ENCODE results near the gene NDOR1. TPM values are rescaled to one million over a fixed set of nuclear protein-coding genes. Genes with fewer than 3 reads are reported as not detected.

Gene NDOR1
- total RNA-seq, 1 experiment from 2014 or later: 23.8 TPM

GRCh38 chr9:137167747-137168572 lies 37.5 kb upstream of the NDOR1 start:
- DNase-seq (ENCODE audit: low spot score): no peak

DNA sequence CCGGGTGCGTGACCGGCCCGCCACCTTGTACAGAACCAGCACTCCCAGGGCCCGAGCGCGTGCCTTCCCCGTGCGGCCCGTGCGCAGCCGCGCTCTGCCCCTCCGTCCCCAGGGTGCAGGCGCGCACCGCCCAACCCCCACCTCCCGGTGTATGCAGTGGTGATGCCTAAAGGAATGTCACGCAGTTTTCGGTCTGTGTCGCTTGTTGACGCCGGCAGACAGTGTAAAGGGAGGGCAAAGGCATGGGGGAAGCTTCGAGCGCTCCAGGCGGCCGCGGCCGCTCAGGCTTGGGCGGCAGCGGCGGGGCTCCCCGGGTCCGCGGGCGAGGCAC lies 37.0 kb upstream of the NDOR1 start:
- no peak for DNase-seq (ENCODE audit: low spot score)

DNA sequence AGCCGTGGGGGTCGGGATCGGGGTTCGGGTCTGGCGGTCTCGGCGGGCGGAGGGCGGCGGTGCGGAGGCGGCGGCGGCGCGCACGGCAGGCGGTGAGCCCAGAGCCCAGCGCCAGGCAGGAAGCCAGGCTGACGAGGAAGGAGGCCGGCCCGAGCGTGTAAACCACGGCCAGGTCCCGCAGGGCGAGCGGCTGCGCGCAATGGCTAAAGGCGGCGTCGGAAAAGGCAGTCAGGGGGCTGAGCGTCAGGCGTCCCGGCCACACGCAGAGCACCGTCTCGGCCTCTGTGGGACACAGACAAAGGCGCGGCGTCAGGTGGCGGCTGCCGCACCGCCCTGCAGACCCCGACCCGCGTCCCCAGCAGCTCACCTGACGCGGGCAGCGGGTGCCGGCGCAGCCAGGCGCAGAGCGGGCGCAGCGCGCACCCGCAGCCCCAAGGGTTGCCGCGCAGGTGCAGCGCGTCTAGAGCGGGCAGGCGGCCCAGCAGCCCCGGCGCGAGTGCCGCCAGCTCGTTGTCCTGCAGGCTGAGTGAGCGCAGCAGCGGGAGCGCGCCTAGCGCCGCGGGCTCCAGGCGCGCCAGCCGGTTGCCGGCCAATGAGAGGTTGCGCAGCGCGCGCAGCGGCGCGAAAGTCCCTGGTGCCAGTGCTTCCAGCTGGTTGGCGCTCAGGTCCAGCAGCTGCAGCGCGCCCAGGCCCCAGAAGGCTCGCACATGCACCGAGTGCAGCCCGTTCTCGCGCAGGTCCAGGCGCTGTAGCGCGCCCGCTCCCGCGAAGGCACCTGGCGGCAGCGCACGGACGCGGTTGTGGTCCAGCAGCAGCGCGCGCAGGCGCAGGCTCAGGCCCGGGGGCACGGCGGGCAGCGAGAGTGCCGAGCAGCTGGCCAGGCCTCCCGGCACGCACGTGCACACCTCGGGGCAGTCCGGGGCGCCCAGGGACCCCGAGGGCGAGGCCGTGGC lies 36.3 kb upstream of the NDOR1 start:
- peak; percentile 50 for DNase-seq (ENCODE audit: low spot score)

GRCh38 chr9:137169896-137170358 lies 35.6 kb upstream of the NDOR1 start, which contains the start of gene LRRC26:
TSS of gene LRRC26 (minus strand) at chr9:137170051. CDS start at chr9:137169943, 108 bp downstream.
- DNase-seq (ENCODE audit: low spot score): no peak

DNA sequence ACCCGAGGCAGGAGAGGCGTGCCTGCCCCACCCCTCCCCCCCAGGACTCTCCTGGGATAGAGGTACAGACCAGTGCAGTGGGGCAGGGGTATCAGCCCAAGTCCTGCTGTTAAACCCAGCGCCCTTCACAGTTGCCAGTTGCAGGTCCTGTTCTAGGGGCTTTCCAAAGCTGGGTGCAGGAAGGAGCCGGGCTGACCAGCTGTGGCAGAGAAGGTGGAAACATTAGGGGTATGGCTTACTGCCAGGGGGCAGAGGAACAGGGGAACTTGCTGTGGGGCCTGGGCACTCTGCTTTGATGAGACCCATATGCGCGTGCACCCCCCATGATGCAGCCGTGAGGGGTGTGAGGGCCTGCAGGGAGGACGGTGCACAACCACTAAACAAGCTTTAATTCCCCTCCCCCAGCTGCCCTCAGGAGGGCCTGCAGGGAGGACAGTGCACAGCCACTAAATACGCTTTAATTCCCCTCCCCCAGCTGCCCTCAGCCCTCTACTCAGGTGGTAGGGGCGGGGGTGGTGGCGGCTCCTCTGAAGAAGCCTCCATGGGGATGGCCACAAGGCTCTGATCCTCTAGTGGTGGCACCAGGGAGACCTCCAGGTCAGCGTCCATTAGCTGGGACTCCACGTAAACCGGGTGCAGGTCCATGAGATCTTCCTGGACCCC lies 34.9 kb upstream of the NDOR1 start:
- DNase-seq (ENCODE audit: low spot score): no peak

- no peak for DNase-seq (ENCODE audit: low spot score)
These were observed 34.2 kb upstream of the NDOR1 start for GRCh38 chr9:137171149-137171900.

DNA sequence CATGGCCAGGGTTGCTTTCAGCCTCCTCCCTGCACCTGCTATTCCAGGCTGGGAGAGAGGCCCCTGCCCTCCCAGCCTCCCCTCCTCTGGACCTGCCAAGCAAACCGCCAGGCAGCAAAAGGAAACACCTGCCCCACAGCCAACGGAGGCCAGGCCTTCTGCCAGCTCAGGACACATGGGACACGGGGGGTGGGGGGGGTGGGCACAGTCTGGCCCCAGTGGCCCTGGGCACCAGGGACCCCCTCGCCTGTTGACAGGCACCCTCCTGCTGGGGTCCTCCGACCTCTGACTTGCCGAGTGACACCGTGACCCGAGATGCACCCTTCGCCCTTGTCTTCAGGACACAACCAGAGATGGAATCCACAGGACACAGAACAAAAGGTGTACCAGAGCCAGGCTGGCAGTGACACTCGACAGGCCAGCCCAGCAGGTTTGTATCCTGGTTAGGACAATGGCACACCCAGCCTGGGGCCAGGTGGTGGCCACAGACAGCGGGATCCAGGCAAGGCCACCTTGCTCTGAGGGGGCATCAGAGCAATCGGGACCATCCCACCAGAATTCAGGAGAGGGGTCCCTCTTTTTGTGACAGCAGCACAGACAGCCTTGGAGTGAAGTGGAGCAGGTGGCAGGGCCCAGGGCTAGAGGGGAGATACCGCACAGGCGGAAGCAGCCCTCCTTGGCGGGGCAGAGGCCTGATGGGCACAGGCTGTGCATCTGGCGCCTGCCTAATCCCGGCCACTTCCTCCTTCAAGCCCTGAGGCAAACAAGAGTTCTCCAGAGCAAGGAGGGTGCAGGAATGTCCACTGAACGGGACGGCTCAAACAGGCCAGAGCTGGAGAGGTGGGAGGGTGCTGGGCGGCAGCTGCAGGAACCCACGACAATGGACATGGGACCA lies 32.4 kb upstream of the NDOR1 start:
- DNase-seq (ENCODE audit: low spot score): no peak

GRCh38 chr9:137173796-137174664 lies 31.5 kb upstream of the NDOR1 start:
- DNase-seq (ENCODE audit: low spot score): no peak

GRCh38 chr9:137174722-137175293 lies 30.7 kb upstream of the NDOR1 start:
- no peak for DNase-seq (ENCODE audit: low spot score)

- DNase-seq (ENCODE audit: low spot score): no peak
These were observed 30.0 kb upstream of the NDOR1 start for GRCh38 chr9:137175345-137175961.

DNA sequence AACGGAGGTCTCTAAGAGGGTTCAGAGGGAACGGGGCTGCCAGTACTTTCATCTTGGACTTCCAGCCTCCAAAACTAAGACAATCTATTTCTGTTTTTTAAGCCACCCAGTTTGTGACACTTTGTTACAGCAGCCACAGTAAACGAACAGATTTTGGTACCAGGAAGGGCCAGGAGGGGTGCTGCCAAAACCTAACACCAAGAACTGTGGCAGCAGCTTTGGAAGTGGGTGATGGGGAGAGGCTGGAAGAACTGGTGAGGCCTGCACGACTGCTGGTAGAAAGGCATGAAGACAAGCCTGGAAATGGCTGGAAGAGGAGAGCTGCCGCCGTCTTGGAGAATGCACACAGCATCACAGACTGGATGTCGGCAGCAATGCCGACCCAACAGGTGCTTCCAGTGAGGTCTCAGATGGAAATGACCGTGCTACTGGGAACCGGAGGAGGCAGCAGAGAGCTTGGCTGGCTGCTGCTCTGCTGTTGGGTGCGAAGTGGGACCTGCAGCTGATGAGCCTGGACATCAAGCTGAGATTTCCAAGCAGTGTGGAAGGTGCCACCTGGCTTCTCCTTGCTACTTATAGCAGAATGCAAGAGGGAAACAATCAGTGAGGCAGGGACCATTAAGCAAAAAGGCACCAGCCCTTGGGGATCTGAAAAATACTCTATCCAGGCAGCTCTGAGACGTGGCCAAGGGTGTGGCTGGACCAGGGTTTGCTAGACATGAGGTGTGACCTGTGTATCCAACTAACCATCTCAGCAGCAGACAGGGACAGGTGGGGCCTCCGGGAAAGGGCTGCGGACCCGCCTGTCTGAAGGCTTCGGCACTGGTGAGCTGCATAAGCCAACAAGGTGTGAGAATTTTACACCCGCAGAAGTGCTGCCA lies 29.0 kb upstream of the NDOR1 start:
- no peak for DNase-seq (ENCODE audit: low spot score)

DNA sequence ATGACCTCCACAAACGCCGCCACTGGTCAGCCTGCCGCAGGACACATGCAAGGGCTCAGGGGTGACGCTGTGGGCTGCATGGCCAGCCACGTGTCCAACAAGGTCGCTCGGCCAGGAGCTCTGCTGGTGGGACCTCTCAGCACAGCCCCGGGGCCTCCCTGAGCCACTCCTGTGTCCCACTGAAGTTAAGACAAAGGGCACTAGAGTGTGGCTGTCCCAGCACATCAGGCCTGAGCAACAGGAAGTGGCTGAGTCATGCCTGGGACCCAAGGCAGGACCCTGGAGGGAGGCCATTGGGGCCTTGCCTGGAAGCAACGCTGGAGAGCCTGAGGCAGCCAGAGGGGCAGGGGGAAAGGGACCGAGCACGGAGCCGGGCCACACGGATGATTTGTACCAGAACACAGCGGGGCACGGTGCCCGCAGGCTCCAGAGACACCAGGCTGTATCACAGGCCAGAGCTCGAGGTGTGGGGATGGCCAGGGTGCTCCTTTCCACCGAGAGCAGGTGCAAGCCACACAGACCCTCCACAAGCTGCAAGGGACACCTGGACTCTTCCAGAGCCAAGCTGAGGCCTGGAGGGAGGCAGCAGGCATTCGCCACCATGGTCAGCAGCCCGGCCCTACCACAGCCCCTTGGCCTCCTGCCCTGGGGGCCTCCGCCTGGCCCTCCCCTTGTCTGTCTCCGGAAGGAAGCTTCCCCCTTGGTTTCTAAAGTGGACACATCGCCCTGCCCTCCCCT lies 27.1 kb upstream of the NDOR1 start:
- peak; percentile 61 for DNase-seq (ENCODE audit: low spot score)

DNA sequence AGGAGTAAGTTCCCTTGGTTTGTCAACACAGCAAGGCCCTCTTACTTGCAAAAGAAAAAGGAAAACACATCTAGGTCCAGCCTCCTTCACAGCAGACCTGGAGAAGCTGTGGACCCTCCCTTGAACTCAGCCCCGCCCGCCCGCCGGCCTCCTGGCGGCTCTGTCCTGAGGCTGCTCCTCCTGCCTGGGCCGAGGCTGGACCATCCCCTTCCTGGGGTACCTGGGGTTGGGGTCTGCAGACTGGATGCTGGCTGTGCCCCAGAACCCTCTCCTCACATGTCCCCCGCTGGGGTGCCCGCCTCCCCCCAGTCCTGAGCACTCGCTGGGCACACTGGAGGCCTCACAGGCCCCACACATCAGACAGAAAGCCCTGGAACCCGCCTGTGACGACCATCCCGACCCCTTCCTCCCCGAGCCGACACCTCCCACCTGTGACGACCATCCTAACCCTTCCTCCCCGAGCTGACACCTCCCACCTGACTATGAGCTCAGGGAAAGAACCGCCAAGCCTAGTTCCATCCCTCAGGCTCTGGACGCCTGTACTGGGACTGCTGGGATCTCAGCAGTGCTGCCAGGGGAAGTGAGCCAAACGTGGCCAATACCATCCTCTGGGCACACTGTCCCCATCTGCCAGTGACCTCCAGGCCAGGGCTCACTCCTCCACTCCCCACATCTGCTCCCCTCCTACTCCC lies 26.4 kb upstream of the NDOR1 start:
- no peak for DNase-seq (ENCODE audit: low spot score)

DNA sequence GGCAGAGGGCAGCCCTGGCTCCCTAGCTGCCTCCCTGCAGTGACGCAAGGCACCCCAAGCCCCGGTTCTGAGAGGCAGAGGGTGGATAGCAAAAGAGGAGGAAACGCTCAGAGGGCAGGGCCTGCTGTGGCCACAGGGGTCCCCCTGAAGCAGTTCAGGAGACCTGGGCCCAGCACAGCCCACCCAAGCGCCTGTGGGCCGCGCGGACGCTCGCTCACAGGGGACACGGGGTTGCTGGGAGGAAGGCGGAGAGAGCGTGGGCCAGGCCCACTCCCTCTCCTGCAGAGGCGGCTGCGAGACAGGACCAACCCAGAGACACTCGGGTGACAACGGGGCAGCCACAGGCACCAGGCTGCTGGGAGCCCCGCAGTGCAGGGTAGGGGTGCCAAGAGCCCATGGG lies 25.7 kb upstream of the NDOR1 start:
- no peak for DNase-seq (ENCODE audit: low spot score)

DNA sequence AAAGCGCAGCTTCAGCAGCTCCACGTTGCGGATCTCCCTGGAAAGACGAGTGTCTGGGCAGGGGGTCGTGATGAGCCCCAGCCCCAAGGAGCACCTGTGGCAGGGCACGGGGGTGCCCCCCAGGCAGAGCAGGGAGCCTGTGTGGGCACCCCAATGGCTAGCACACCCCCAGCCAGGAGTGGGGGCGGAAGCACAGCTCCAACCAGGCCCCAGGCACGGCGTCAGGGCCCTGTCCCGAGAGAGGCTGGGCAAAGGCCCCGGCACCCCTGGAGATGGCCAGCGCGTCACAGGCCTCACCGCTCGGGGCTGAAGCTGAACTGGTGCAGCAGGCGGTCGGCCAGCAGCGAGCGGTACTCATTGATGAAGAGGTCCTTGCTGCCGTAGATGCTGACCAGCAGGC lies 25.0 kb upstream of the NDOR1 start:
- DNase-seq (ENCODE audit: low spot score): no peak

DNA sequence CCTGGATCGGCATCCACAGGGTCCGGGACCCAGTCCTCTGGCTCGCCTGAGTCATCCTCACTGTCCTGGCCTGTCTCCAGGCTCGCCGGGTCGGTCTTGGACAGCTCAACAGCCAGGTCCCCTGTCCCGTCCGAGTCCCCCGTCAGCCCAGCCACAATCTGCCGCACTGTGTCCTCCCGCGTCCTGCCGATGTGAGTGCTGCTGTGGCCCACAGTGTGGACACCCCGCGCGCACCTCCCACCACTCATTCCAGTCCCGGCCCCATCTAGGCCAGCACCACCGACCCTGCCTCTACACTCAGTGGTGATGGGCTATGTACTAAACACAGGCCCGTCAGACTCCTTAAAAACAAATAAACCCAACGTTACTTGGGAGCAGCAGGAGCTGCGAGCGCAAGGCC lies 23.8 kb upstream of the NDOR1 start:
- no peak for DNase-seq (ENCODE audit: low spot score)

Data from A172 (cell line).